Breast epithelium (tissue), 4 donors: ENCODE results near the gene COL17A1. TPM values are rescaled to one million over a fixed set of nuclear protein-coding genes. Genes with fewer than 3 reads are reported as not detected.

Source experiments
- DNase-seq, 2 donors: peaks; one replicate each; pipeline ENCODE4 v3.0.0-alpha.2; 2019; ENCODE audit warnings: low spot score in 2 of 2
- H3K27ac ChIP-seq, 2 donors: fragments of 200-600 bp; sonication (generic) in 1 of 2; one replicate each; pipeline ENCODE4 v1.5.1; 2016 to 2019; ENCODE audit warnings: mild to moderate bottlenecking in 1 of 2
- H3K27me3 ChIP-seq, 2 donors: fragments of 200-600 bp; sonication (generic) in 1 of 2; one replicate each; pipeline versions ENCODE4 v1.5.1 to v1.6.0; 2017 to 2019; ENCODE audit warnings: control low read depth in 1 of 2, mild to moderate bottlenecking in 1 of 2
- H3K36me3 ChIP-seq: fragments of 200-600 bp; one replicate; pipeline ENCODE4 v1.5.1; 2019
- H3K4me1 ChIP-seq, 2 donors: fragments of 200-600 bp; sonication (generic); one replicate each; pipeline ENCODE4 v1.5.1; 2016 to 2019; ENCODE audit warnings: control low read depth in 1 of 2
- H3K4me3 ChIP-seq, 3 donors: fragments of 200-600 bp; sonication (generic); 1 replicate in 2 of 3; 2 replicates in 1 of 3; pipeline ENCODE4 v1.5.1; 2016 to 2019; ENCODE audit warnings: mild to moderate bottlenecking in 3 of 3, moderate library complexity in 2 of 3
- H3K9me3 ChIP-seq, 2 donors: fragments of 200-600 bp; sonication (generic) in 1 of 2; one replicate each; pipeline ENCODE4 v1.5.1; 2016 to 2019; ENCODE audit warnings: control low read depth in 1 of 2
- POLR2A ChIP-seq: fragments of 450-650 bp; IDR thresholded peaks from one replicate; pipeline ENCODE4 v1.6.1; 2016; ENCODE audit warnings: antibody characterized with exemption, mild to moderate bottlenecking, moderate library complexity
- POLR2AphosphoS5 ChIP-seq, 3 donors: sonication (generic); formaldehyde crosslinking; IDR thresholded peaks; one replicate each; pipeline ENCODE4 v1.6.1; 2017; ENCODE audit warnings: antibody characterized with exemption in 3 of 3
- intact Hi-C: fragments of 100-400 bp; cut with DNase I; formaldehyde crosslinking; loops from one replicate; pipeline ENCODE4 v1.15.1; 2023; ENCODE audit warnings: low total_unique reads
- total RNA-seq, 3 donors: library from RNA; depleted of rRNA; stranded (reverse); fragments of >200 nt; gene quantifications; one replicate each; pipeline ENCODE4 v1.1.0, GENCODE V29; 2016
- TF ChIP-seq, protein P1 (sequence below), 3 donors: fragments of 450-650 bp; IDR thresholded peaks; one replicate each; pipeline ENCODE4 v1.5.1; 2016 to 2017; ENCODE audit warnings: antibody characterized with exemption in 3 of 3, mild to moderate bottlenecking in 3 of 3, moderate library complexity in 3 of 3

Gene COL17A1
- total RNA-seq, 3 donors from 2014 or later, result 0.16 to 56.1 (median 34.1) TPM

DNA sequence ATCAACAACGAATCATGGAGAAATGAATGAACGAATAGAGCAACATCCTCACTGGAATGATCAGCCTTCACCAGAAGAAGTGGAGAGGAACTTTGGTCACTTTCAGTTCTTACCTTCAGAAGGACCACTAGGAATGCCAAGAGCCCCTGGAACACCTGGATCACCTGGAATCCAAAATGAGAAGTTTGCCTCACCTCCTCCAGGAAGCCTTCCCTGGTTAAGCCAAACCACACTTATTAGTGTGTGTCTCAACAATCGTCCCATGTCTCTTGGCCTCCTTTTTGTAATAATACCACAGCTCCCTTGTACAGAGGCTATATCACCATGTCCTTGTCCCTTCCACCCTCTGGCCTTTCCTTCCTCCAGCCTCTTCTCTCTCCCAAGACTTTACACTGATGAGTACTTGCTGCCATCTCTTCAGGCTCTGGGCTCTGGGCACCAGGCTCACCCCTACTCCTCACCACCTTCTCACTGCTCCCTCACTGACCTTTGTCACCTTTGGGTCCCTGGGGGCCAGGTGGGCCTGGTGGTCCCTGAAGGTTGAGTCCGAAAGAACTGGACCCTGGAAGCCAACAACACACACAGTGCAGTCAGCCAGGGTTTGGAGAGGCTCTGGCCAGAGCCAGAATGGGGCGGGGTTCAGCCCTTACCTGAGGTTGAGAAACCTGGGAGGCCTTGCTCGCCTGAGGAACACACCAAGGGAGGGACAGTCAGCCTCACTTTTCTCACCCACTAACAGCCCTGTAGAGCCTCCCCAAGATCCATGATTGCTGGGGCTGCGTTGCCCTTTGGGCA is 46.5 kb downstream of the COL17A1 start:
- TF ChIP-seq POLR2AphosphoS5 (IDR thresholded peaks at IDR 0.05), result no peak
- TF ChIP-seq, protein P1, sequence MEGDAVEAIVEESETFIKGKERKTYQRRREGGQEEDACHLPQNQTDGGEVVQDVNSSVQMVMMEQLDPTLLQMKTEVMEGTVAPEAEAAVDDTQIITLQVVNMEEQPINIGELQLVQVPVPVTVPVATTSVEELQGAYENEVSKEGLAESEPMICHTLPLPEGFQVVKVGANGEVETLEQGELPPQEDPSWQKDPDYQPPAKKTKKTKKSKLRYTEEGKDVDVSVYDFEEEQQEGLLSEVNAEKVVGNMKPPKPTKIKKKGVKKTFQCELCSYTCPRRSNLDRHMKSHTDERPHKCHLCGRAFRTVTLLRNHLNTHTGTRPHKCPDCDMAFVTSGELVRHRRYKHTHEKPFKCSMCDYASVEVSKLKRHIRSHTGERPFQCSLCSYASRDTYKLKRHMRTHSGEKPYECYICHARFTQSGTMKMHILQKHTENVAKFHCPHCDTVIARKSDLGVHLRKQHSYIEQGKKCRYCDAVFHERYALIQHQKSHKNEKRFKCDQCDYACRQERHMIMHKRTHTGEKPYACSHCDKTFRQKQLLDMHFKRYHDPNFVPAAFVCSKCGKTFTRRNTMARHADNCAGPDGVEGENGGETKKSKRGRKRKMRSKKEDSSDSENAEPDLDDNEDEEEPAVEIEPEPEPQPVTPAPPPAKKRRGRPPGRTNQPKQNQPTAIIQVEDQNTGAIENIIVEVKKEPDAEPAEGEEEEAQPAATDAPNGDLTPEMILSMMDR (IDR thresholded peaks at IDR 0.05), result no peak
- TF ChIP-seq POLR2A, result no peak
- no peaks in the 10 kb centered on the region for H3K36me3 ChIP-seq
- H3K27ac ChIP-seq, result no peak overlapping the region
- no peaks in the 10 kb centered on the region for H3K27me3 ChIP-seq
- no peak overlapping the region for H3K4me3 ChIP-seq
- no peaks in the 10 kb centered on the region for H3K4me1 ChIP-seq
- no peaks in the 10 kb centered on the region for H3K9me3 ChIP-seq
- no peak for DNase-seq
- intact Hi-C loops, result no loop called here

DNA sequence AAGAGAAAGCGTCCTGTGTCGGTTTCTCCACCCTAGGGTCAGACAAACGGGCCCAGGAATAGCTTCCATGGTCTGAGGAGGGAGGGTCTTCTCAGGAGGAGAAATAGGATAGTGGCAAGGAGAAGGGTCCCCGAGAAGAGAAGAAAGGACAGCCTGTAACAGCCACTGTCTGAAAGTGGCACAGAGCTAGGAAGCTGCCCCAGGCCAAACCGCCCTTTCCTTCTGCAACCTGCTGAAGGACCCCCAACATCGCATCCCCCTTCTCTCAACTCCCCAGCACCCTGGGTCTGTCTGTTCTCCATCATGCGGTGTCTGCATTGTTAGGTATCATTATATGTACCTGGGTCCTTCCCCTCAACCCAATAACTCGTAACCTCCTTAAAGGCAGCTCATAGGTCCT is 47.1 kb downstream of the COL17A1 start:
- TF ChIP-seq POLR2AphosphoS5 (IDR thresholded peaks at IDR 0.05), result no peak
- TF ChIP-seq POLR2A, result no peak
- TF ChIP-seq, protein P1 (IDR thresholded peaks at IDR 0.05), result no peak
- no peaks in the 10 kb centered on the region for H3K27me3 ChIP-seq
- H3K4me3 ChIP-seq, result no peak overlapping the region
- no peaks in the 10 kb centered on the region for H3K4me1 ChIP-seq
- H3K9me3 ChIP-seq, result no peaks in the 10 kb centered on the region
- intact Hi-C loops, result no loop called here
- H3K27ac ChIP-seq, result no peak overlapping the region
- H3K36me3 ChIP-seq, result no peaks in the 10 kb centered on the region
- no peak for DNase-seq

DNA sequence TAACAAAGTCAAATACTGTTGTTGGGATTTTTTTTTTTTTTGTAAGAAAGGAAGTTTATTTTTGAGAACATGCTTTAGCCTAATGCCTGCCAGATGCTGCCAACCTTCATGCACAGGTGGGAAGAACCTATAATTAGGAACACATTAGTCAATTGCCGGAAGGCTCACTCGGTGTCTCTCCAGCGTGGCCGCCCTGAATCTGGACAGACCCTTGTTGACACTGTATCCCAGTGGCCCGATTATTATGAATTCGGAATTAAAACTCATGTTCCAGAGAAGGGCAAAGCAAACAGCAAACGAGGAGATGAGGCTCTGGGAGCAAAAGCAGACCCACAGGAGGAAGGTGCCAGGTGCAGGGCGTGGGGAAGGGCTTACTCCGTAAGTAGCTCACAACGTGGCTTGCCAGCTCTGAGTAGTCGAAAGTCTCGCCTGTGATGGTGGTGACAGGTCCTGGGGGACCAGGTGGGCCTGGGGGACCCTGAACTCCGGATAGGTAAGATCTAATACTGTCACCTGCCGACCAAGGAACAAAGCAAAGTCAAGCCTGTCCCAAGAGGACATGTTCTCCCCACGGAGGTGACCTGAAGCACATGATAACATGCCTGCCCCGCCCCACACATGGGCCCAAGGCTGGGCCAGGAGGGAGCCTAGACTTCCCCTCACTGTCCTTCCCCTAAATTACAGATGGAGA is 48.3 kb downstream of the COL17A1 start:
- no peaks in the 10 kb centered on the region for H3K9me3 ChIP-seq
- TF ChIP-seq POLR2AphosphoS5 (IDR thresholded peaks at IDR 0.05) (no peak), POLR2A (no peak)
- TF ChIP-seq, protein P1 (IDR thresholded peaks at IDR 0.05), result no peak

DNA sequence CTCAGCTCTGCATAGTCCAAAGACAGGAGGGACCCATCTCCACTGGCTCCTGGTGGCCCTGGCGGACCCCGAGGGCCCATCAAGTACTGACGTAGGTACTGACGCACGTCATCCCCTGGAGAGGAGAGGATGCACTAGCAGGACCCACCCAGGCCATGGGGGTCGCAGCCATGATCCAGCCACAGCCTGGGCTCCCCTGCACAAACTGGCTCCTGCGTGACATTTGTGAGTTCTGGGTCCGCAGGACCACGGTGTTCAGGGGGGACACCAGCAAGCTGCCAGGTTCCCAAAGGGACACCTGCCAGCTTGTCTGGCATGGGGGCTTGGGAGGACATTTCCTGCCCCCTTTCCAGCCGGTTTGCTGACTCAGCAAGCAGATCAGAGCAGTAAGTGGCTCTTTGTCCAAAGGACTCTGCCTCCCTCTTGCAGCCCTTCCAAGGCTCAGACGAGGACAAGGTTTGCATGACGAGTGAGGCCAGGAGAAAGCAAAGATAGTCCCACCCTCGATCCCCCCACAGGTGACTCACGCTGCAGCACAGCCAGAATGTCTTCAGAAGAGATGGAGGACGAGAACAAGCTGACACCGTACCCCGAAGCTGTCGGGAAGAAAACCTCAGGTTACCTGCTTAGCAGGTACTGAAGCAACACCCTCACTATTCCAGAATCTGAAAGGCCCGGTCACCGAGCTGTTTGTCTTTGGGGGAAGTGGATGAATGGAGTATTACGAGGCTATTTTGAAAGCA is 49.0 kb downstream of the COL17A1 start:
- Histone ChIP-seq H3K4me1 (no peaks in the 10 kb centered on the region), H3K27me3 (no peaks in the 10 kb centered on the region), H3K27ac (no peak overlapping the region), H3K36me3 (no peaks in the 10 kb centered on the region), H3K4me3 (no peak overlapping the region), H3K9me3 (no peaks in the 10 kb centered on the region)
- DNase-seq, result no peak
- intact Hi-C loops, result no loop called here
- TF ChIP-seq, protein P1 (IDR thresholded peaks at IDR 0.05), result no peak
- TF ChIP-seq POLR2AphosphoS5 (IDR thresholded peaks at IDR 0.05) (no peak), POLR2A (no peak)

More for the DNA sequence above, 48.3 kb downstream of the COL17A1 start:
- Histone ChIP-seq H3K36me3 (no peaks in the 10 kb centered on the region), H3K27ac (no peak overlapping the region), H3K27me3 (no peaks in the 10 kb centered on the region), H3K4me3 (no peak overlapping the region), H3K4me1 (no peaks in the 10 kb centered on the region)
- no peak for DNase-seq
- intact Hi-C loops, result no loop called here

DNA sequence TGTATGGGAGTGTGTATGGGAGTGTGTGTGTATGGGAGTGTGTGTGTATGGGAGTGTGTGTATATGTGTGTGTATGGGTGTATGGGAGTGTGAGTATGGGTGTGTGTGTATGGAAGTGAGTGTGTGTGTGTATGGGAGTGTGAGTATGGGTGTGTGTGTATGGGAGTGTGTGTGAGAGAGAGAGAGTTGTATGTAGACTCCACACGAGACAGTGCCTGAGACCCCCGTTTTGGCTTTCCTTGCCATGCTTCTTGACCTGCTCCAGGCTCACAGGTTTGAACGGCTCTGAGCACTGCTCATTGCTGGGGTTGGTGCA is 49.7 kb downstream of the COL17A1 start:
- Histone ChIP-seq H3K9me3 (no peaks in the 10 kb centered on the region), H3K27ac (no peak overlapping the region), H3K4me1 (no peaks in the 10 kb centered on the region), H3K4me3 (no peak overlapping the region), H3K36me3 (no peaks in the 10 kb centered on the region), H3K27me3 (no peaks in the 10 kb centered on the region)
- TF ChIP-seq POLR2AphosphoS5 (IDR thresholded peaks at IDR 0.05) (no peak), POLR2A (no peak)
- TF ChIP-seq, protein P1 (IDR thresholded peaks at IDR 0.05), result no peak
- DNase-seq, result no peak
- intact Hi-C loops, result no loop called here
